ENCODE measurements around the gene KRTAP10-8. TPM values are rescaled to one million over a fixed set of nuclear protein-coding genes. Genes with fewer than 3 reads are reported as not detected.

KRTAP10-8 gene
- total RNA-seq, 1 donor from 2014 or later: not detected

DNA sequence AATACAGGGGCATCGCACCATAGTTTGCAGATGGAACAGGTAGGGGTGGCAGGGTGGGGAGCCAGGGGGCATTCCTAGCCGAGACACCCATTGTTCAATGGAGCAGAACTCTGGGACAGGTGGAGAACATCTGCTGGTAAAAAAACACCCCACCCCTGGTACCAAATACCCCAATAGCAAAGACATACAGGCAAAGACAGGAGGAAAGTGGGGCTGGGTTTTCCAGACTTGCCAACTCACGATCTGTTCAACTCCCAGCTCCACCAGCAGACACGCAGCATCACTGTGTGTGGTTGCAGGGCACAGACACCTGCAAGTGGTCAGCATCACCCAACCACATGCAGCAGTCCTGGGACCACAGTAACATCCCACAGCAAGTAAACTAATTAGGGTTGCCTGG, 328 bp upstream of the KRTAP10-8 start:
- TF ChIP-seq, protein P1, sequence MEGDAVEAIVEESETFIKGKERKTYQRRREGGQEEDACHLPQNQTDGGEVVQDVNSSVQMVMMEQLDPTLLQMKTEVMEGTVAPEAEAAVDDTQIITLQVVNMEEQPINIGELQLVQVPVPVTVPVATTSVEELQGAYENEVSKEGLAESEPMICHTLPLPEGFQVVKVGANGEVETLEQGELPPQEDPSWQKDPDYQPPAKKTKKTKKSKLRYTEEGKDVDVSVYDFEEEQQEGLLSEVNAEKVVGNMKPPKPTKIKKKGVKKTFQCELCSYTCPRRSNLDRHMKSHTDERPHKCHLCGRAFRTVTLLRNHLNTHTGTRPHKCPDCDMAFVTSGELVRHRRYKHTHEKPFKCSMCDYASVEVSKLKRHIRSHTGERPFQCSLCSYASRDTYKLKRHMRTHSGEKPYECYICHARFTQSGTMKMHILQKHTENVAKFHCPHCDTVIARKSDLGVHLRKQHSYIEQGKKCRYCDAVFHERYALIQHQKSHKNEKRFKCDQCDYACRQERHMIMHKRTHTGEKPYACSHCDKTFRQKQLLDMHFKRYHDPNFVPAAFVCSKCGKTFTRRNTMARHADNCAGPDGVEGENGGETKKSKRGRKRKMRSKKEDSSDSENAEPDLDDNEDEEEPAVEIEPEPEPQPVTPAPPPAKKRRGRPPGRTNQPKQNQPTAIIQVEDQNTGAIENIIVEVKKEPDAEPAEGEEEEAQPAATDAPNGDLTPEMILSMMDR (IDR thresholded peaks at IDR 0.05): no peak
- peaks cover 2% of the 10 kb centered on the region for H3K36me3 Mint-ChIP-seq (ENCODE audit: low read depth)
- H3K4me1 Mint-ChIP-seq (ENCODE audit: low read depth): no peaks in the 10 kb centered on the region
- no peak overlapping the region for H3K27ac Mint-ChIP-seq (ENCODE audit: unreplicated experiment)
- H3K27me3 Mint-ChIP-seq (ENCODE audit: low read depth): peaks cover 31% of the 10 kb centered on the region
- H3K4me3 Mint-ChIP-seq (ENCODE audit: unreplicated experiment): no peak overlapping the region
- no peak for DNase-seq (ENCODE audit: low spot score)
- peaks cover 20% of the 10 kb centered on the region for H3K9me3 Mint-ChIP-seq (ENCODE audit: low read depth)

DNA sequence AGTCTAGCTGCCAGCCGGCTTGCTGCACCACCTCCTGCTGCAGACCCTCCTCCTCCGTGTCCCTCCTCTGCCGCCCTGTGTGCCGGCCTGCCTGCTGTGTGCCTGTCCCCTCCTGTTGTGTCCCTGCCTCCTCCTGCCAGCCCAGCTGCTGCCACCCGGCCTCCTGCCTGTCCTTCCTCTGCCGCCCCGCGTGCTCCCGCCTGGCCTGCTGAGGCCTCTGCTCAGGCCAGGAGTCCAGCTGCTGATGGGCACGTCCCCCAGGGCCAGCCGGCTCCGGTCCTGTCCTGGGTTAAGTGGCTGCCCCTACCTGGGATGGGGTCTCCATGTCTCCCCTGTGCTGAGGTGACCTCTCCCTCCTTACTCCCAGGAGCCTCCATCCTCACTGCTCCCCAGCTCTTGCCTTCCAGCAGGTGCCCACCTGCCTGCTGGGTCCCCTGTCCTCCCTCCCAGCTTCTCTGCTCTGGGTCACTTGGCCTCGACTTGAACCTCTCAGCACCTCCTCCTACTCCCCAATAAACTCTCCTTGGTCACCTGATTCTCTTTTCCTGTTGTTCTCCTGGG, 870 bp downstream of the KRTAP10-8 start:
- Mint-ChIP-seq H3K9me3 (ENCODE audit: low read depth) (peaks cover 20% of the 10 kb centered on the region), H3K27ac (ENCODE audit: unreplicated experiment) (no peak overlapping the region), H3K27me3 (ENCODE audit: low read depth) (peaks cover 38% of the 10 kb centered on the region), H3K36me3 (ENCODE audit: low read depth) (peaks cover 2% of the 10 kb centered on the region), H3K4me3 (ENCODE audit: unreplicated experiment) (no peak overlapping the region), H3K4me1 (ENCODE audit: low read depth) (no peaks in the 10 kb centered on the region)
- DNase-seq (ENCODE audit: low spot score): peak; percentile 87
- TF ChIP-seq, protein P1 (IDR thresholded peaks at IDR 0.05): no peak

DNA sequence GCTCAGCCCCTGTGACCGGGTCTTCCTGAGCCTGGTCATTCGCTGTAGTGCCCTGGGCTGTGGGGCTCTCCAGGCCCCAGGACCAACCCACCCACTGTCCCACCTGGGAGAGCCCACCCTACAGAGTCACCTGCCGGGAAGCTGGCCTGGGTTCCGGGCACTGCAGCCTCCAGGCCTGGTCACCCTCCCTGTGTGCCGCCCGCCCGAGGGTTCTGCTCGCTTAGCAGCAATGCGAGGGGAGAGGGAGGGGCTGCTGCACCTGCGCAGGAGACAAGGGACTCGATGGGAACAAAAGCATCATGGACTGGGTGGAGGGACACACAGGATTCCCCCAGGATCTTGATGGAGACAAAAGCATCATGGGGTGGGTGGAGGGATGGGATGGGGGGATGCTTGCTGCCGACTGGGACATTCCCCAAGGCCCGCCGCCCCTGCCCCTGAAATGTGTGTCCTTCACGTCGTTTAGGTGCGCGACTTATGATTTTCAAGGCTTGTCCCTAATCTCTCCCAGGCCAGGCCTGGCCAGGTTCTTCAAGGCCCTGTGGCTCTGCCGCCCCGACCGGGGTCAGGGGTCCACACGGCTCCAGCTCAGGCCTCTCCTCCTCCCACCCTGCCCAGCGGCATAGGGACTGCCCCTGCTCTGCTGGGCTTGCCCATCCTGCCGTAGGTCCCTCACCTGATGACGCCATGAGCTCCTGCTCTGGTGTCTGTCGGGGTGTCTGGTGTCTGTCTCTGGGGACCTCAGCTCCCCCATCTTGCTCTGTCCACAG, 1.7 kb downstream of the KRTAP10-8 start:
- Mint-ChIP-seq H3K4me3 (ENCODE audit: unreplicated experiment) (no peak overlapping the region), H3K9me3 (ENCODE audit: low read depth) (peaks cover 20% of the 10 kb centered on the region), H3K36me3 (ENCODE audit: low read depth) (peaks cover 2% of the 10 kb centered on the region), H3K27ac (ENCODE audit: unreplicated experiment) (no peak overlapping the region), H3K27me3 (ENCODE audit: low read depth) (peaks cover 41% of the 10 kb centered on the region), H3K4me1 (ENCODE audit: low read depth) (no peaks in the 10 kb centered on the region)
- TF ChIP-seq, protein P1 (IDR thresholded peaks at IDR 0.05): no peak
- DNase-seq (ENCODE audit: low spot score): peak; percentile 86

DNA sequence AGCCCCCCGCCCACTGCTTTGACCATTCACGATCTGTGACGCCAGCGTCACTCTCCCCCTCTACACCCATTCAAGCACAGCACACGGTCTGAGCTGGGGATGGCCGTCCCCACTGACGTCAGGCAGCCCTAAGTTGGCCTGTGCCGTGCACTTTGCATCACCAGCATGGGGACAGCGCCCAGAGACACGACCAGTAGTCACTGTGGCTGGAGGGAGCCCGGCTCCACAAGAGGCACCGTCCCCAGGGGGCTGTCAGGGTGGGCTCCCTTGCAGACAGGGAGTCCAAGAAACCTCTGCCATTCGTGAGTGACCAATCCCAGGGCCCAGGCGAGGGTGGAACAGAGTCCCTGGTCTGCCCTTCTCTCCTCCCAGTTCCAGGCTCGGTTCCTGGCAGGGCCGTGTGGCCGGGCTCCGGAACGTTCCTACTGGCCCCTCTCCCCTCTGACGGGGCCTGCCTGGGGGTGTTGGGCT, 2.3 kb downstream of the KRTAP10-8 start:
- Mint-ChIP-seq H3K9me3 (ENCODE audit: low read depth) (peaks cover 18% of the 10 kb centered on the region), H3K27ac (ENCODE audit: unreplicated experiment) (no peak overlapping the region), H3K4me3 (ENCODE audit: unreplicated experiment) (no peak overlapping the region), H3K36me3 (ENCODE audit: low read depth) (peaks cover 2% of the 10 kb centered on the region), H3K27me3 (ENCODE audit: low read depth) (peaks cover 46% of the 10 kb centered on the region), H3K4me1 (ENCODE audit: low read depth) (no peaks in the 10 kb centered on the region)
- TF ChIP-seq, protein P1 (IDR thresholded peaks at IDR 0.05): no peak
- peak; percentile 86 for DNase-seq (ENCODE audit: low spot score)

DNA sequence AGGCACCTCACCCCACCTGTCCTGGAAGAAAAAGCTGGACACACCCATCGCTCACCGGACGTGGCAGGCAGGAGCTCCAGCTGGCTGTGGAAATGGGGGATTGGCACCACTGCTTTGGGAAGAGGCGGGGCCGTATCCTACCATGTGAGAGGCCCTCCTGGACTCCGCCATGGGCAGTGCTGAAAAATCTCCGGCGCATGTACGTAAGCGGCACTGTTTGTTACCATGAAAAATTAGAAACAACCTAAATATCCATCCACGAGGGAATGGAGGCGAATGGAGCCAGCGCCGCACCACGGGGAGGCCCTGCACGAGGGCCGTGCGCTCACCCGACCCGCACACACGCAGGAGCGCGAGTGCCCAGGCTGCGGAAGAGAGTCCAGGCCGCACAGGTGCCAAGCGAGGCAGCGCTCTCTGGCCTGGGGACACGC, 3.1 kb downstream of the KRTAP10-8 start:
- no peak for DNase-seq (ENCODE audit: low spot score)
- H3K36me3 Mint-ChIP-seq (ENCODE audit: low read depth): peaks cover 4% of the 10 kb centered on the region
- H3K27me3 Mint-ChIP-seq (ENCODE audit: low read depth): peaks cover 50% of the 10 kb centered on the region
- TF ChIP-seq, protein P1 (IDR thresholded peaks at IDR 0.05): no peak
- no peak overlapping the region for H3K4me3 Mint-ChIP-seq (ENCODE audit: unreplicated experiment)
- H3K9me3 Mint-ChIP-seq (ENCODE audit: low read depth): peaks cover 18% of the 10 kb centered on the region
- H3K27ac Mint-ChIP-seq (ENCODE audit: unreplicated experiment): no peak overlapping the region
- no peaks in the 10 kb centered on the region for H3K4me1 Mint-ChIP-seq (ENCODE audit: low read depth)
